Kidney epithelial cell (primary cell): ENCODE data around the gene PHACTR3. TPM values are rescaled to one million over a fixed set of nuclear protein-coding genes. Genes with fewer than 3 reads are reported as not detected.
A peak's percentile ranks its signal among the peaks of the same experiment; 100 is the strongest.

Source experiments
- DNase-seq: peaks from one replicate; pipeline ENCODE4 v3.0.0-alpha.2; 2010; ENCODE audit warnings: low read depth
- H3K27me3 ChIP-seq: 2 replicates; pipeline ENCODE4 v1.6.0; 2011; ENCODE audit warnings: low read length; ENCODE audit not compliant: control insufficient read depth, insufficient read depth
- H3K36me3 ChIP-seq: 2 replicates; pipeline ENCODE4 v1.5.1; 2011; ENCODE audit warnings: low read length; ENCODE audit not compliant: control insufficient read depth, insufficient read depth
- H3K4me3 ChIP-seq: 2 replicates; pipeline ENCODE4 v1.5.1; 2011; ENCODE audit warnings: low read depth, mild to moderate bottlenecking, control low read depth, low read length
- CTCF ChIP-seq: IDR thresholded peaks from 2 replicates; pipeline ENCODE4 v1.5.1; 2011; ENCODE audit warnings: mild to moderate bottlenecking, moderate library complexity, low read length, control low read depth, inconsistent platforms; ENCODE audit not compliant: insufficient read depth, poor library complexity, severe bottlenecking
- total RNA-seq: library from RNA; depleted of rRNA; stranded (reverse); fragments of >200 nt; gene quantifications from 2 replicates; pipeline ENCODE4 v1.2.3, GENCODE V29; 2015

The PHACTR3 gene
- total RNA-seq, 1 donor from 2014 or later: not detected

- H3K36me3 ChIP-seq: no peaks in the 10 kb centered on the region
- DNase-seq: peak; percentile 7
- H3K27me3 ChIP-seq: peaks cover 16% of the 10 kb centered on the region
- H3K4me3 ChIP-seq: peak overlapping the region; percentile 14
- peak; percentile 94 for TF ChIP-seq CTCF
These were observed 32.6 kb upstream of the PHACTR3 start for GRCh38 chr20:59571551-59572314.

GRCh38 chr20:59572515-59572914 is 31.8 kb upstream of the PHACTR3 start:
- TF ChIP-seq CTCF: no peak
- no peak overlapping the region for H3K4me3 ChIP-seq
- no peaks in the 10 kb centered on the region for H3K36me3 ChIP-seq
- H3K27me3 ChIP-seq: peaks cover 22% of the 10 kb centered on the region
- DNase-seq: no peak

- TF ChIP-seq CTCF: no peak
These were observed 30.5 kb upstream of the PHACTR3 start for GRCh38 chr20:59573837-59574236.

GRCh38 chr20:59574308-59574707 is 30.0 kb upstream of the PHACTR3 start:
- DNase-seq: no peak
- peaks cover 36% of the 10 kb centered on the region for H3K27me3 ChIP-seq
- TF ChIP-seq CTCF: no peak
- H3K36me3 ChIP-seq: no peaks in the 10 kb centered on the region
- H3K4me3 ChIP-seq: no peak overlapping the region

More at GRCh38 chr20:59573837-59574236, 30.5 kb upstream of the PHACTR3 start:
- H3K4me3 ChIP-seq: no peak overlapping the region
- H3K27me3 ChIP-seq: peaks cover 35% of the 10 kb centered on the region
- DNase-seq: no peak
- no peaks in the 10 kb centered on the region for H3K36me3 ChIP-seq

- H3K36me3 ChIP-seq: no peaks in the 10 kb centered on the region
- no peak for DNase-seq
- peaks cover 39% of the 10 kb centered on the region for H3K27me3 ChIP-seq
- TF ChIP-seq CTCF: no peak
- no peak overlapping the region for H3K4me3 ChIP-seq
These were observed 29.1 kb upstream of the PHACTR3 start for GRCh38 chr20:59575216-59575615.

- no peaks in the 10 kb centered on the region for H3K36me3 ChIP-seq
- no peak for DNase-seq
- TF ChIP-seq CTCF: no peak
- peaks cover 39% of the 10 kb centered on the region for H3K27me3 ChIP-seq
- H3K4me3 ChIP-seq: no peak overlapping the region
These were observed 28.7 kb upstream of the PHACTR3 start for GRCh38 chr20:59575653-59576052.
